Ovary (tissue), 3 donors: ENCODE results near the gene SERAC1.

Experiments used
- EP300 ChIP-seq: sonication (generic); formaldehyde crosslinking; IDR thresholded peaks from one replicate; pipeline ENCODE4 v1.6.1; 2017; ENCODE audit warnings: antibody characterized with exemption
- TF ChIP-seq, protein P1 (sequence below), 3 donors: fragments of 450-650 bp in 2 of 3; fragments of 200-600 bp in 1 of 3; IDR thresholded peaks; one replicate each; pipeline versions ENCODE4 v1.5.1 to v1.8.0; 2016 to 2022; ENCODE audit warnings: antibody characterized with exemption in 3 of 3, mild to moderate bottlenecking in 1 of 3
- donor health status: DM: no; HTN: no; CAD: no.

DNA sequence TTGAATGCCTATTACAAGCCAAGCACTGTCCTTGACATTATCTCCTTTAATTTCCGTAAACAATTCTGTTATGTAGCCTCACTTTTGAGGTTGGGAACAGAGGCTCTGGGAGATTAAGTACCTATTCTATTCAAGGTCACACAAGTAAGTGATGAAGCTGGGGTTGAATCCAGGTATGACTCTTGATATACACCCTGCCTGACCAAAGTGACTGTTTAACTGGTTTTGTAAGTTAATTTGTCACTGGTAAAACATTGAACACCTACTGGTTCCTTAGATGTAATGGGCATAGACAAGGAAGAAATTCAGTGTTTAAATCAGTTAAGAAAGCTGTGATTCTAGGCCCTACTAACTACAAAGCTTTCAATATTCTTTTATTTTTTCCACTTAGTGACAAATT, 23.0 kb upstream of the SERAC1 start:
- TF ChIP-seq EP300 = no peak
- TF ChIP-seq, protein P1, sequence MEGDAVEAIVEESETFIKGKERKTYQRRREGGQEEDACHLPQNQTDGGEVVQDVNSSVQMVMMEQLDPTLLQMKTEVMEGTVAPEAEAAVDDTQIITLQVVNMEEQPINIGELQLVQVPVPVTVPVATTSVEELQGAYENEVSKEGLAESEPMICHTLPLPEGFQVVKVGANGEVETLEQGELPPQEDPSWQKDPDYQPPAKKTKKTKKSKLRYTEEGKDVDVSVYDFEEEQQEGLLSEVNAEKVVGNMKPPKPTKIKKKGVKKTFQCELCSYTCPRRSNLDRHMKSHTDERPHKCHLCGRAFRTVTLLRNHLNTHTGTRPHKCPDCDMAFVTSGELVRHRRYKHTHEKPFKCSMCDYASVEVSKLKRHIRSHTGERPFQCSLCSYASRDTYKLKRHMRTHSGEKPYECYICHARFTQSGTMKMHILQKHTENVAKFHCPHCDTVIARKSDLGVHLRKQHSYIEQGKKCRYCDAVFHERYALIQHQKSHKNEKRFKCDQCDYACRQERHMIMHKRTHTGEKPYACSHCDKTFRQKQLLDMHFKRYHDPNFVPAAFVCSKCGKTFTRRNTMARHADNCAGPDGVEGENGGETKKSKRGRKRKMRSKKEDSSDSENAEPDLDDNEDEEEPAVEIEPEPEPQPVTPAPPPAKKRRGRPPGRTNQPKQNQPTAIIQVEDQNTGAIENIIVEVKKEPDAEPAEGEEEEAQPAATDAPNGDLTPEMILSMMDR (IDR thresholded peaks at IDR 0.05) = no peak
